Fibroblast of the aortic adventitia (primary cell): ENCODE data around the gene SLC29A3. TPM values are rescaled to one million over a fixed set of nuclear protein-coding genes. Genes with fewer than 3 reads are reported as not detected.
A peak's percentile ranks its signal among the peaks of the same experiment; 100 is the strongest.
"Not testable (repeated sequence)": the region's sequence is repeated elsewhere in the genome, so short reads cannot be mapped to it uniquely, and the experiment has no call there.

Experiments used
- DNase-seq: peaks from one replicate; pipeline ENCODE4 v3.0.0-alpha.2; 2010; ENCODE audit warnings: low read depth
- H3K4me3 ChIP-seq: 2 replicates; pipeline ENCODE4 v1.5.1; 2011; ENCODE audit warnings: low read depth, mild to moderate bottlenecking, control low read depth, low read length, moderate library complexity
- total RNA-seq: library from RNA; depleted of rRNA; stranded (reverse); fragments of >200 nt; gene quantifications from 2 replicates; pipeline ENCODE4 v1.2.3, GENCODE V29; 2012; ENCODE audit warnings: low replicate concordance
- TF ChIP-seq, protein P1 (sequence below): IDR thresholded peaks from 2 replicates; pipeline ENCODE4 v1.5.1; 2011; ENCODE audit warnings: mild to moderate bottlenecking, low read length, control low read depth, inconsistent platforms; ENCODE audit not compliant: insufficient read depth

The SLC29A3 gene
- total RNA-seq = 1.2 and 2.8 TPM in 2 replicates

DNA sequence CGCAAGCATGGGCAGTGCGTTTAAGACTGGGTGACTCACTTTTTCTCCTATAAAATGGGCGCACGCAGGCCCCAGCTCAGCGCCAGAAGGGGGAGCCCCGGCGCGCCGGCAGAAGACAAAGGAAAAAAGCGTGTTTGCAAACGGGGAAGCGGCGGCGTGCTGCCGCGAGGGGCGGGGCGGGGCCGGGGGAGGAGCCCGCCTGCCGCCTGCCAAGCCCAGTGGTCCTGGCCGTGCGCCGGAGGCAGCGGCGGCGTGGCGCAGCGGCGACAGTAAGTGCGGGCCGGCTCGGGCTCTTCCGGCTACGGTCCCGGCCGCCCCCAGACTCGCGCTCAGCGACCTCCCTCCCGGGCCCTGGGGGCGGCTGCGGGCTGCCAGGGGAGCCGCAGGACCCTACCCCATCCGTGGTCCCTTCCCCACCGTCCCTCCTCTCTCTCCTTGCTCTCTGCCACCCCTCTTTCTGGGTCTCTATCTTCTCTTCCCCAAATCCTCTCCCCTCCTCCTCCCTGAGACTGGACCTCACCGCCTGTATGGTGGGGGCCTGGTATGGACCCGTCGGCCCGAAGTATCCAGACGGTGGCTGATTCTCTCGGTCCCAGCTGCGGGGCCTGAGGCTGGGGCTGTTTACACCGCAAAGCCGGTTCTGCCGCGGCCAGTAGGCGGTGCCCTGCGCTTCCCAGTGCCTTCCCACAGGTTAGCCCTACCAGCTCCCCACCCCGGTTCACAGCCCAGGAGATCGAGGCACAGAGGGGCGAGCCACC, at the start of gene SLC29A3:
SLC29A3 (plus strand) TSS at position 218 of the 758 bp plus-strand sequence; CDS start at position 269, 51 bp downstream.
- DNase-seq = peak; percentile 62
- H3K4me3 ChIP-seq = peak within 1 kb of the TSS; percentile 78
- TF ChIP-seq, protein P1, sequence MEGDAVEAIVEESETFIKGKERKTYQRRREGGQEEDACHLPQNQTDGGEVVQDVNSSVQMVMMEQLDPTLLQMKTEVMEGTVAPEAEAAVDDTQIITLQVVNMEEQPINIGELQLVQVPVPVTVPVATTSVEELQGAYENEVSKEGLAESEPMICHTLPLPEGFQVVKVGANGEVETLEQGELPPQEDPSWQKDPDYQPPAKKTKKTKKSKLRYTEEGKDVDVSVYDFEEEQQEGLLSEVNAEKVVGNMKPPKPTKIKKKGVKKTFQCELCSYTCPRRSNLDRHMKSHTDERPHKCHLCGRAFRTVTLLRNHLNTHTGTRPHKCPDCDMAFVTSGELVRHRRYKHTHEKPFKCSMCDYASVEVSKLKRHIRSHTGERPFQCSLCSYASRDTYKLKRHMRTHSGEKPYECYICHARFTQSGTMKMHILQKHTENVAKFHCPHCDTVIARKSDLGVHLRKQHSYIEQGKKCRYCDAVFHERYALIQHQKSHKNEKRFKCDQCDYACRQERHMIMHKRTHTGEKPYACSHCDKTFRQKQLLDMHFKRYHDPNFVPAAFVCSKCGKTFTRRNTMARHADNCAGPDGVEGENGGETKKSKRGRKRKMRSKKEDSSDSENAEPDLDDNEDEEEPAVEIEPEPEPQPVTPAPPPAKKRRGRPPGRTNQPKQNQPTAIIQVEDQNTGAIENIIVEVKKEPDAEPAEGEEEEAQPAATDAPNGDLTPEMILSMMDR = peak; percentile 73

DNA sequence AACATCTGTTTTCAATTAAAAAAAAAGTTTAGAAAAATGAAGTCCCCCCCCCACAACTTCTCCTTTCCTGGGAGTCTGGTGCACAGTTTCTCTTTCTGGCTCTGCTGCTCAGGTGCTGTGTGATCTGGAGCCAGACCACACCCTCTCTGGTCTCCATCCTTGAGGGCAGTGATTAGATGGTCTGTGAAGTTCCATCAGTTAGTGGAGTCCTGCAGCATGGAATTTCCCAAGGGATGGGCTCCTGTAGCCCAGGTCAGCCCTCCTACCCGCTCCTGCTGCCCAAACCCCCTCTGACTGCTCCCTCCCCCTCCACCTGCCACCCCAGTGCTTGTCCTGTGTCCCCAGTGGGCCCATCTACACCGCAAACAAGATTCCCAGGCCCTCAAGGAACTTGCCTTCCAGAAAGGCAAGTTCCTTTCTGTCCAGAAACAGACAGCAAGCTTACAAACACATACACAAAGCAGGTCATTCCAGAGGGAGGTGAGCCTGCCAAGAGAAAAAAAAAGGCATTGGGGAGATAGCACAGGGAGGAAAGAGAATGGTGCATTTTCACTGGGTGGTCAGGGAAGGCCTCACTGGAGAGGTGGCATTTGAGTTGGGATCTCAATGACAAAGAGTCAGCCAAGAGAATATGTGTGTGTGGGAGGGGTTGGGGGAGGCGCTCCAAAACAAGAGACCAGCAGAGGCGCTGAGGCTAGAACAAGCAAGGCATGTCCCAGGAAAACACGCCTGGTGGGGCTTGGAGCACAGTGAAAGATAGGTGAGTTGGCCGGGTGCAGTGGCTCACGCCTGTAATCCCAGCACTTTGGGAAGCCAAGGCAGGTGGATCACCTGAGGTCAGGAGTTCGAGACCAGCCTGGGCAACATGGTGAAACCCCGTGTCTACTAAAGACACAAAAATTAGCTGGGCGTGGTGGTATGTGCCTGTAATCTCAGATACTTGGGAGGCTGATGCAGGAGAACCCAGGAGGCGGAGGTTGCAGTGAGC, 49.5 kb upstream of the SLC29A3 start:
- peak; percentile 73 for DNase-seq

DNA sequence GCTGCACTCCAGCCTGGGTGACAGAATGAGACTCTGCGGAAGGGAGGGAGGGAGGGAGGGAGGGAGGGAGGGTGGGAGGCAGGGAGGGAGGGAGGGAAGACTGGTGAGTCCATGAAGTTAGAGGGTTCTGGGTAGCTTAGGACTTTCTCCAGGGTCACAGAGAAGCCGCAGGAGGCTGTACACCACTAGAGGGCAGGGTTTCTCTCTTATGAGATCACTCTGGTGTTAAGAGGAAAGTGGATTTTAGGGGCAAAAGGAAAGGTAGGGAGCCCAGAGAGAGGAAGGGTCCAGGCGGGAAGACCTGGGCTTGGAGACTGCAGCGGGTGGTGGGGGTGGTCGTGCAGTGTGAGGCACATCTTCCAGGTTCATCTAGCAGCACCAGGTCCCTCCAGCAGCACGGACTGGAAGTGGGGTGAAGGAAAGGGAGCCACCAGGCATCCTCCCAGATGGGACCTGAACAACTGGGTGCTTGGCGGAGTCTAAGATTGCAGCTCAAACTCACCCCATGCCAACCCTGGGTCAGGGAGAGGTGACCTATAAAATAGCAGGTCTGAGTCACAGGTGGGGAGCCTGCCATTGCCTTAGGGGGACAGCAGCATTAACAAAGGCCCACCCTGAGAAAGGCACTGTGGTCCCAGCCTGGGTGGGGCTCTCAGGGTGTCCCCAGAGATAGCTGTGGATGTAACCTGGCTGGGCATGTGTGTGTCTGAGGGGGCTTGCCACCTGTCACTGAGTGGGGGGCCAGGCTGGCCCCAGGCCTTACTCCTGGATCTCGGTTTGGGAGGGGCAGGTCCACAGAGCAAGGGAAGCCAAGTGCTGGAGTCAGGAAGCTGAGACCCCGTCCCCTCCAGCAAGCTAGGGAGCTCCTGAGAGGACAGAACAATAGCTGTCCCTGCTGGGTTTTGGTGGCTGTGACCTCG, 48.5 kb upstream of the SLC29A3 start:
- peak; percentile 84 for DNase-seq
- no peak overlapping the region for H3K4me3 ChIP-seq
- TF ChIP-seq, protein P1 = peak; percentile 81

More for the DNA sequence above, 49.5 kb upstream of the SLC29A3 start:
- TF ChIP-seq, protein P1 = no peak
- no peak overlapping the region for H3K4me3 ChIP-seq

DNA sequence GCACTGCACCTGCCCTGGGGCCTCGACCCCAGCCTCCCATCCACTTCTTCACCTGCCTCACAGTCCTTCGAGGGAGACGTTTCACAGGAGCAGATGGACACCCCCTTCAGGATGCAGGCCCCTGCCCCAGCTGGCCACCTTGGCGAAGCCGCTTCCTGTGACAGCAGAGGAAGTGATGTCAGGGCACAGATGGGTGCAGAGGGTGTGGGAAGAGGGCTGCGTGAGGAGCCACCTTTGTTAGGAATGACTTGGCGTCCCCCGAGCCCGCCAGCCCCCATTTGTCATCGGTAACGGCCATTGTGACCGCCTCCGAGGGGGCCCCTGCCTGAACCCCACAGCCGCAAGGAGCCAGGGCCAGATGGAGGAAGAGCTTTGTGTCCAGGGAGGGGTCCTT, 47.4 kb upstream of the SLC29A3 start:
- TF ChIP-seq, protein P1 = no peak
- no peak for DNase-seq
- no peak overlapping the region for H3K4me3 ChIP-seq

DNA sequence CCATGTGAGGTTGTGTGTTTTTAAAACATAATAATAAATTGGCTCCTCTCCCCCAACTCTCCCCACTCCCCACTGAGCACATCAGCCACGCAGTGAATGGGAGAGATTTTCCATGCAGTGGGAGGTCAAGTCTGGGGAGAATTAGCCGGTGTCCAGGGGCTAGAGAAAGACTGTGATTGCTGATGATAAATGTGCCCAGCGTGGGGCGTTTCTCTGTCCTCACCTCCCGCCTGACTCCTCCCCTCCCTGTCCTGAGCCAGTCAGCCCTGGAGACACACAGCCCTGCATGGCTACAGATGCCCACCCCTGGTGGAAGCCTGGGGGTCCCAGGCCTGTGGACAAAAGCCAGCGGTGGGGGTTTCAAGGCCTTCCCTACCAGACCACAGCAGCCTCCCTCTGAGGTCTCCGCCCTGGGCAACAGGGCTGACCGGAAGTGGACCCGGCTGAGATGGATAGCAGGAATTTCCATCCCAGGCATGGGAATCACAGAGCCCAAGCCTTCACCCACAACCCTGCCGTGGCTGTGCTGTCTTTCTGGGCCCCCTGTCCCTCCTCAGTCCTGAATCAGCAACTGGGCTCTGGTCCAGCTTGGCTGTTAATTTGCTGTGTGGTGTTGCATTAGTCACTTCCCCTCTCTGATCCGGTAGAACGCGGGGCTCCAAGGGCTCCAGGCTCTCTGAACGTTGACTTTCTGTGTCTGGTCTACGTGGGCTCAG, 46.8 kb upstream of the SLC29A3 start:
- TF ChIP-seq, protein P1 = no peak
- DNase-seq = peak; percentile 73
- no peak overlapping the region for H3K4me3 ChIP-seq

DNA sequence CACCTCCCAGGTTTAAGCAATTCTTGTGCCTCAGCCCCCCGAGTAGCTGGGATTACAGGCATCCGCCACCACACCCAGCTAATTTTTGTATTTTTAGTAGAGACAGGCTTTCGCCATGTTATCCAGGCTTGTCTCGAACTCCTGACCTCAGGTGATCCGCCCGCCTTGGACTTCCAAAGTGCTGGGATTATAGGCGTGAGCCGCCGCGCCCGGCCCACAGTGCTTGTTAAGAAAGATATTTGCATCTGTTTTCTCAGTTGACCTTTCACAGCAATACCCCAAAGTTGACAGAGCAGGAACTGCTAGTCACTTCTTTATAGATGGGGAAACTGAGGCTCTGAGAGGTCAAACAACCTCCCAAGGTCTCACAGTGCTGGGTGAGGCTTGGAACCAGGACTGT, 46.1 kb upstream of the SLC29A3 start:
- H3K4me3 ChIP-seq = not testable (repeated sequence)

More for the DNA sequence above, 46.1 kb upstream of the SLC29A3 start:
- not testable (repeated sequence) for DNase-seq
